ENCODE measurements around the gene GPRC5D.

The GPRC5D gene

DNA sequence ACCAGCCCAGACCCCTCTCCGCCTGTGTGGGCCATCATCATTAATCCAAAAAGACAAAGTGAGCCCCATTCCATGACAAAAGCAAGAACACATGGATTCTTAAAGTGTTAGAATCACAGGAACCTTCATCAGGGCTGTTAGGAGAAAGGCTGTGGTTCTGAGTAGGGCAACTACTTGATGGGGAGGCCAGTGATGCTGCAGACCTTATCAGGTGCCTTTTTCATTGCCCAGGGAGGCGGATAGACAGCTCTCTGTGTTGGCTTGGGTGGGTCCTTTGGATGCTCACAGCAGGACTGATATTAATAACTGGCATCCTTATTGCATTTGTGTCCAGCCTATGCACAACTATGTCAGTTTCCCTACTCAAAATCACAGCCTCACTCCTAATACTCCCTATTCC, 45.8 kb upstream of the GPRC5D start:
- TF ChIP-seq, protein P1, sequence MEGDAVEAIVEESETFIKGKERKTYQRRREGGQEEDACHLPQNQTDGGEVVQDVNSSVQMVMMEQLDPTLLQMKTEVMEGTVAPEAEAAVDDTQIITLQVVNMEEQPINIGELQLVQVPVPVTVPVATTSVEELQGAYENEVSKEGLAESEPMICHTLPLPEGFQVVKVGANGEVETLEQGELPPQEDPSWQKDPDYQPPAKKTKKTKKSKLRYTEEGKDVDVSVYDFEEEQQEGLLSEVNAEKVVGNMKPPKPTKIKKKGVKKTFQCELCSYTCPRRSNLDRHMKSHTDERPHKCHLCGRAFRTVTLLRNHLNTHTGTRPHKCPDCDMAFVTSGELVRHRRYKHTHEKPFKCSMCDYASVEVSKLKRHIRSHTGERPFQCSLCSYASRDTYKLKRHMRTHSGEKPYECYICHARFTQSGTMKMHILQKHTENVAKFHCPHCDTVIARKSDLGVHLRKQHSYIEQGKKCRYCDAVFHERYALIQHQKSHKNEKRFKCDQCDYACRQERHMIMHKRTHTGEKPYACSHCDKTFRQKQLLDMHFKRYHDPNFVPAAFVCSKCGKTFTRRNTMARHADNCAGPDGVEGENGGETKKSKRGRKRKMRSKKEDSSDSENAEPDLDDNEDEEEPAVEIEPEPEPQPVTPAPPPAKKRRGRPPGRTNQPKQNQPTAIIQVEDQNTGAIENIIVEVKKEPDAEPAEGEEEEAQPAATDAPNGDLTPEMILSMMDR (IDR thresholded peaks at IDR 0.05; ENCODE audit: extremely low read depth, missing control alignments) = no peak
- no peak for DNase-seq (ENCODE audit: low spot score)

DNA sequence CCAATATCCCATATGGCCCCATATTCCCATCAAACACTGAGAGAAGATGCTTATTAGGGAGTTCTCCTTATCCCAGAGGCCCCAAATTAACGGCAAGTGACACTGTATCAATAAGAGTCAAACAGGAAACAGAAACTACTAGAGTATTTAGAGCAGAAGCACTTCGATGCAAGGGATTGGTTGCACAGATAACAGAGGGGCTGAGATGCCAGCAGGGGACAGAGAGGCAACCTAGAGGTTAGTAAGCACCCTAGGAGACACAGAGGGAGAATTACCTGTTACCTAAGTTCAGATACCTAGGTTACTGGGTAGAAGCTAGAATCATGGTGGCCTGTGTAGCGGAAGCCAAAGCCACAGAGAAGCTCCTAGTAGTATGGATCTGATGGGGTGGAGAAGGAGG, 45.2 kb upstream of the GPRC5D start:
- TF ChIP-seq, protein P1 (IDR thresholded peaks at IDR 0.05; ENCODE audit: extremely low read depth, missing control alignments) = no peak
- DNase-seq (ENCODE audit: low spot score) = no peak

DNA sequence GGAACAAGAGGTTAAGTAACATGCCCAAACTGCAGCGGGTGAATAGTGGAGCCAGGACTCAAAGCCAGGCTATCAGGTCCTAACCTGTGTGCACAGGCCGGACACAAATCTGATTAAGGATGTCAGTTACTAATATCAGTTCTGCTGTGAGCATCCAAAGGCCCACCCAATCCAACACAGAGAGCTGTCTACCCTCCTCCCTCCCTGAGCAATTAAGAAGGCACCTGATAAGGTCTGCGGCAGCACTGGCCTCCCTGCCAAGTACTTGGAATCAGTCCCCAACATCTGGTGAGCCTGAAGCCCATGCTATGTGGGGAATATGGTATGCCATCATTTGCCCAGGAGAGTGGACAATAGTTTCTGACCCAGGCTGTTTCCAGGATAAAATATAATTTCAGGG, 44.2 kb upstream of the GPRC5D start:
- no peak for DNase-seq (ENCODE audit: low spot score)
- TF ChIP-seq, protein P1 (IDR thresholded peaks at IDR 0.05; ENCODE audit: extremely low read depth, missing control alignments) = no peak

DNA sequence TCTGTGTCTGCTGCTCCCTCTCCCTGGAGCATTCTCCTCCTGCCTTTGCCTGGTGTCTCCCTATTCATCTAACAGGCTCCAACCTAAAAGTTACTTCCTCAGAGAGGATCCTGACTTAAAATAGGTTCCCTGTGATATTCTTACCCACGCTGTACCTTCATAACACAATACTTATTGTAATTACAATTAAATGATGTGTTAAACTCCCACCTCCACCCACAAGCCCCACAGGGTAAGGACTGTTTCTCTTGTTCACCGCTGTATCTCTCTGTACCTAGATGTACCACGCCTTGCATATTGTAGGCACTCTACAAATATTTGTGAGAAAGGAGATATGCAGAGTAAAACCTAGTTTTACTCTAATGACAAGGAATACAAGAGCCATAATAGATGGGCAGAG, 43.1 kb upstream of the GPRC5D start:
- no peak for DNase-seq (ENCODE audit: low spot score)
- TF ChIP-seq, protein P1 (IDR thresholded peaks at IDR 0.05; ENCODE audit: extremely low read depth, missing control alignments) = no peak

DNA sequence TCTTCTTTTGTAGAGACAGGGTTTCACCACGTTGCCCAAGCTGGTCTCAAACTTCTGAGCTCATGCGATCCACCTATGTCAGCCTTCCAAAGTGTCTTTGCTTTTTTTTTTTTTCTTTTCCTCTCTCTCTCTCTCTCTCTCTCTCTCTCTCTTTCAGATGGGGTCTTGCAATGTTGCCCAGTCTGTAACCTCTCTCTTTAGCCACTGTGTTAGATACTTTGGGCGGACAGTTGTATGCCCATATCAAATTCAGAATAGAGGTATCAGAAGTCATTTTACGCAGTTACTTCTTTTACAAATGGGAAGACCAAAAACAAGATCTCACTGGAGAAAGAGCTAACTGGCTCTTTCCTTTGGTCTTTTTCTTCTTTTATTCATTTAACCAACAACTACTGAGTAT, 41.4 kb upstream of the GPRC5D start:
- TF ChIP-seq, protein P1 (IDR thresholded peaks at IDR 0.05; ENCODE audit: extremely low read depth, missing control alignments) = no peak
- DNase-seq (ENCODE audit: low spot score) = no peak

DNA sequence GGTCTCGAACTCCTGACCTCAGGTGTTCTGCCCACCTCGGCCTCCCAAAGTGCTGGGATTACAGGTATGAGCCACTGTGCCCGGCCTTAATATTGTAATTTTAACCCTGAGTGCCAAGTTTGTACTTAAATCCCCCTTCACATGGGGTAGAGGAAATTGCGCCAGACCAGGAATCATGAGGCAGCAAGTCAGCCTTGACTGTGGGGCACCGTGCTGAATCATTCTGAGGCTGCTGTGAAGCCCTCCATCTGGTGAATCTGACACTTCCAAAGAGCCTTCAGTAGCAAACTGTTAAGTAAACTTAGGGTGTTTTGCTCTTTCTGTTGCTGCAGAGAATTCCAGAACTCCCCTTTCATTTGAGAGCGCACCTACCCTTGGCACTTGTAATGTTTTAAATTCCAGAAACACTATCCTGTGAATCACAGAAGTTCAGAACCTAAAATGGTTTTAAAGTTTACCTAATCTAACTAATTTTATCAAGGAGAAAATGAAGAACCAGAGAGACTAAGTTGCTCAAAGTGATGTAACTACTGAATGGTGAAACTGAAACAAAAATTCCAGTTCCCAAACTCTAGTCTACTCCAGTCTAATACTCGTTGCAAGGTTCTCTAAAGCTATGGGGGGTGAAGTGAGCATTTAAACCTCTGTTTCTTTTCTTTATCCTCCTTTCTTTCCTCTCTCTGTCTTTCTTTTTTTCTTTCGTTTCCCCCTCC, 40.6 kb upstream of the GPRC5D start:
- DNase-seq (ENCODE audit: low spot score) = no peak
- TF ChIP-seq, protein P1 (IDR thresholded peaks at IDR 0.05; ENCODE audit: extremely low read depth, missing control alignments) = no peak

DNA sequence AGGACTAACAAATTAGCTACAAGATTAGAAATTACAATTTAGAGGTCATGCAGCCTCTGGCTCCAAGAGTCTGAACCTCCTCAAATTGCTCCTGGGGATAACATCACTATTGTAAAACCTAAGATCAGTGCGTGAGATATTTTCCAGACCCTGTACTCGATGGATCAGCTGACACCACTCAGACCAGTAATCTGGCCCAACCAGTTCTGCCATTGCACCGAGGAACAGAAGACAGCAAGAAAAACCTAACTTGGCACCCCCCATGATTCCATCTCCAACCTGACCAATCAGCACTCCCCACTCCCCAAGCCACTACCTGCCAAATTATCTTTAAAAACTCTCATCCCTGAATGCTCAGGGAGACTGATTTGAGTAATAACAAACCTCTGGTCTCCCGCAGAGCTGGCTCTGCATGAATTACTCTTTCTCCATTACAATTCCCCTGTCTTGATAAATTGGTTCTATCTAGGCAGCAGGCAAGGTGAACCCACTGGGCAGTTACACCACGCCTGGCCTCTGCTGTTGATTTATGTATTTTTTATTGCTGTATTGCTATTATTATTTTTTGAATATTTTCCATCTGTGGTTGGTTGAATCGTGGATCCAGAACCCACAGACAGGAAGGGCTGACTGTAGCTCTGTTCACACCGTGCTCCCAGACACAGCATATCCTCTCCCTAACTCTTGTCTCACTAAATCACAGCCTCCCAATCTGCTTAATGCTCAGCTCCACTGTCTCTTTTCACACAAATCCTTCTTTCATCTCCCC, 38.9 kb upstream of the GPRC5D start:
- TF ChIP-seq, protein P1 (IDR thresholded peaks at IDR 0.05; ENCODE audit: extremely low read depth, missing control alignments) = no peak
- no peak for DNase-seq (ENCODE audit: low spot score)

All from GM20000 (cell line).